GM12875 (cell line): Measurements from ENCODE around the gene SALL2.

Experiments used
- H3K4me3 ChIP-seq: one replicate; pipeline ENCODE4 v1.5.1; 2011; ENCODE audit warnings: low read depth, low read length, control low read depth
- CTCF ChIP-seq: IDR thresholded peaks from 2 replicates; pipeline ENCODE4 v1.5.1; 2011; ENCODE audit warnings: low read depth, mild to moderate bottlenecking, control low read depth, inconsistent platforms, low read length, moderate library complexity, borderline replicate concordance; ENCODE audit not compliant: insufficient read depth

SALL2 gene

GRCh38 chr14:21536418-21537089 is 10.4 kb upstream of the SALL2 start:
- H3K4me3 ChIP-seq = no peak overlapping the region
- TF ChIP-seq CTCF = no peak

GRCh38 chr14:21535545-21536417 is 9.6 kb upstream of the SALL2 start:
- TF ChIP-seq CTCF = no peak
- no peak overlapping the region for H3K4me3 ChIP-seq

- H3K4me3 ChIP-seq = no peak overlapping the region
Measured at GRCh38 chr14:21534576-21534975, 8.4 kb upstream of the SALL2 start.

GRCh38 chr14:21533294-21533693 is 7.1 kb upstream of the SALL2 start:
- no peak overlapping the region for H3K4me3 ChIP-seq
- TF ChIP-seq CTCF = no peak

More at GRCh38 chr14:21534576-21534975, 8.4 kb upstream of the SALL2 start:
- TF ChIP-seq CTCF = no peak

GRCh38 chr14:21529515-21529914 is 3.4 kb upstream of the SALL2 start:
- no peak for TF ChIP-seq CTCF
- H3K4me3 ChIP-seq = no peak overlapping the region

- H3K4me3 ChIP-seq = no peak overlapping the region
- no peak for TF ChIP-seq CTCF
Measured at GRCh38 chr14:21528381-21529348, 2.5 kb upstream of the SALL2 start.
